Astrocyte of the spinal cord (primary cell): ENCODE results near the gene LGR6.

Source experiments
- DNase-seq: peaks from one replicate; pipeline ENCODE4 v3.0.0; 2011; ENCODE audit warnings: low read depth, low spot score
- H3K4me3 ChIP-seq: 2 replicates; pipeline ENCODE4 v1.5.1; 2011; ENCODE audit warnings: low read depth, mild to moderate bottlenecking, low read length, moderate library complexity
- CTCF ChIP-seq: IDR thresholded peaks from 2 replicates; pipeline ENCODE4 v1.5.1; 2012; ENCODE audit warnings: low read depth, mild to moderate bottlenecking, low read length, inconsistent platforms
- in situ Hi-C: cut with HindIII; loops from 2 replicates; pipeline ENCODE4 v1.10.0; 2017; ENCODE audit warnings: low sequenced_read_pairs

The LGR6 gene

GRCh38 chr1:202317941-202318925 is 124.6 kb downstream of the LGR6 start:
- no peak for TF ChIP-seq CTCF
- DNase-seq = no peak
- in situ Hi-C loops = loop anchor here (25.0 kb wide), 1 partner anchor 106 kb away; no protein-coding TSS in a partner anchor

GRCh38 chr1:202319381-202320080 is 125.9 kb downstream of the LGR6 start:
- TF ChIP-seq CTCF = no peak
- no peak overlapping the region for H3K4me3 ChIP-seq
- in situ Hi-C loops = loop anchor here (25.0 kb wide), 1 partner anchor 107 kb away; no protein-coding TSS in a partner anchor
- no peak for DNase-seq

More at GRCh38 chr1:202317941-202318925, 124.6 kb downstream of the LGR6 start:
- no peak overlapping the region for H3K4me3 ChIP-seq

GRCh38 chr1:202320081-202320405 is 126.4 kb downstream of the LGR6 start:
- no peak for DNase-seq
- in situ Hi-C loops = loop anchor here (25.0 kb wide), 1 partner anchor 108 kb away; no protein-coding TSS in a partner anchor
- TF ChIP-seq CTCF = no peak
- no peak overlapping the region for H3K4me3 ChIP-seq

GRCh38 chr1:202323731-202324130 is 130.1 kb downstream of the LGR6 start:
- DNase-seq = no peak
- TF ChIP-seq CTCF = no peak
- H3K4me3 ChIP-seq = no peak overlapping the region
- in situ Hi-C loops = loop anchor here (25.0 kb wide), 1 partner anchor 111 kb away; no protein-coding TSS in a partner anchor

GRCh38 chr1:202324646-202325045 is 131.0 kb downstream of the LGR6 start:
- no peak for TF ChIP-seq CTCF
- DNase-seq = no peak
- H3K4me3 ChIP-seq = no peak overlapping the region
- in situ Hi-C loops = loop anchor here (25.0 kb wide), 1 partner anchor 112 kb away; no protein-coding TSS in a partner anchor

- no peak for TF ChIP-seq CTCF
- H3K4me3 ChIP-seq = no peak overlapping the region
- in situ Hi-C loops = no loop called here
- DNase-seq = no peak
Observed at GRCh38 chr1:202329891-202330290, 136.3 kb downstream of the LGR6 start.
